GM18909 (cell line): ENCODE results near the gene PRELID2.
"Not testable (repeated sequence)": the region's sequence is repeated elsewhere in the genome, so short reads cannot be mapped to it uniquely, and the experiment has no call there.

Experiments
- ATAC-seq: cut with Tn5 transposase; IDR thresholded peaks from one replicate; pipeline ENCODE4 v1.9.1; 2021; ENCODE audit warnings: mild to moderate bottlenecking; ENCODE audit not compliant: unreplicated experiment, poor library complexity

The PRELID2 gene

DNA sequence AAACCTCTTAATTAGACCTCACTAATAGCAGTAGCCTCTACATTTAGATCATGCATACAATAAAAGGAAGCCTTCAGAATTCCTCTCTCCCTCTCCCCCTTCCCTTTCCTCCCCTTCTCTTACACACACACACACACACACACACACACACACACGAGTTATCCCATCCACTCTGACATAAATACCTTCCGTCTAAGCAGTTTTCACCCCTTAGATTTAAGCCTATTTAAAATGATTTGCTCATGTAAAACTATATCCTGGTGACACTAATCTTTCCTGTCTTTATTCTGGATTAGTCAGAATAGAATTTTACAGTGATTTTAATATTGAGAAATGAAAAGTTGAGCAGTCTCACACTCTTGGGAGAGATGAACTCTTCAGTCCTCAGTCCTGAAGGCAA, 35.0 kb downstream of the PRELID2 start:
- no peak for ATAC-seq

- ATAC-seq: not testable (repeated sequence)
Measured at GRCh38 chr5:145798503-145798902, 36.6 kb downstream of the PRELID2 start.

GRCh38 chr5:145797336-145797735, 37.8 kb downstream of the PRELID2 start:
- no peak for ATAC-seq

- no peak for ATAC-seq
Measured at GRCh38 chr5:145796318-145796717, 38.8 kb downstream of the PRELID2 start.

DNA sequence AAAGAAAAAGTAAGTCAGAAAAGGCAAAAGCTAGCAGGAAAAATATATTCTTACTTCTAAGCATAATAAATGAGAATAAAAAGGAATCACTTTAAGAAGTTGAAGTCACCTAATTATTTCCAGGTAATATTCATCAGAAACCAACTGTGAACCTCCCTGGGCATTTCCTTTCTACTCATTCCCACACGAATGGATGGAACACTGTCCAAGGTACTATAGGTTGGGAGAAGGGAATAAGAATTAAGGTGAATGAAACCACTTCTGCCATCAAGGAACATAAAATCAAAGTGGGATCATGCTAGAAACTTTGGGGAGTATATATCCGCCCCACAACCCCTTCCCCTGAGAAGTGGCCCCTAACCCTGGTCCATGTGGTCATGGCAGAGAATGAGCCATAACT, 41.6 kb downstream of the PRELID2 start:
- ATAC-seq: no peak

DNA sequence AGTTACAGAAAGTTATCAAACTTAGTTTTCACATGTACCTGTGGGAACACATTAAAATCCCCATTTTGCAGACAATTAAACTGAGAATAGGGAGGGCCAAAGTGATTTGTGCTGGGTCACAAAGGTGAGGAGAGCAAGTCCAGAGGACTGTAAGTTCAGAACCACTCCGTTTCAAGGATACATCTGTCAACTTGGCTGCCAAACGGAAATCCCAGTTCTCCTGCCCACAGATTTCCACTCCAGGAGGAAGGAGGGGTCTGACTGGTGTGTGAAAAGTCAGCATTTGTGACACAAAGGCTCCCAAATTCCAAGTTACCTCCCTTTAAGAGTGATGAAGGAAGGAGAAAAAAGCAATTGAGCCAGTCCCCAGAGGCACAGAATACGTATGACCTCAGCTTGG, 42.3 kb downstream of the PRELID2 start:
- no peak for ATAC-seq

DNA sequence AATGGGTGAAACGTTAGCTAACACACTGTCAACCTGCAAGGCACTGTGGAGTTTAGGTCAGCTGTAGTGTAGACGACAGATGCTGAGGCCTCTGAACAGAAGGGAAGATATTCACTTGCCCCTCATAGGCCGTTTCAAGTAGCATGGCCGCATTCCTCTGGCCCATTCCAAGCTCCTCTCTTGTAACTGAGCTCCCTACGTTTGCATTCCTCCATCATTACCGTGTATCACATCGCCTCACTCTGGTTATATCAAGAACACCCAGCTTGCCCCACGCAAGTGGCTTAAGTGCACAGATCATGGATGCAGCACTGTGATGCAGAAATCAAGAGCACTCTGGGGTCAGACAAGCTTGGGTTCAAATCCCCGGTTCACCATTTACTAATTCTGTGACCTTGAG, 43.3 kb downstream of the PRELID2 start:
- no peak for ATAC-seq

GRCh38 chr5:145787996-145788395, 47.1 kb downstream of the PRELID2 start:
- no peak for ATAC-seq

DNA sequence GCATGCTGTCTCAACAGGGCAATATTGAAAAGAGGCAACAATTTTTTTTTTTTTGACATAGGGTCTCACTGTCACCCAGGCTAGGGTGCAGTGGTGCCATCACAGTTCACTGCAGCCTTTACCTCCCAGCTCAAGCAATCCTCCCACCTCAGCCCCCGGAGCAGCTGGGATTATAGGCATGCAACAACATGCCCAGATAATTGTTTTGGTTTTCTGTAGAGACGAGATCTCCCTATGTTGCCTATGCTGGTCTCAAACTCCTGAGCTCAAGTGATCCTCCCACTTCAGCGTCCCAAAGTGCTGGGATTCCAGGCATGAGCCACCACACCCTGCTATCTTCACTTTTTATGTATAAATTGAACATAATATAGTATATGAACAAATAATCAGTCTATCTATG, 47.6 kb downstream of the PRELID2 start:
- ATAC-seq: no peak

GRCh38 chr5:145787001-145787400, 48.1 kb downstream of the PRELID2 start:
- no peak for ATAC-seq

DNA sequence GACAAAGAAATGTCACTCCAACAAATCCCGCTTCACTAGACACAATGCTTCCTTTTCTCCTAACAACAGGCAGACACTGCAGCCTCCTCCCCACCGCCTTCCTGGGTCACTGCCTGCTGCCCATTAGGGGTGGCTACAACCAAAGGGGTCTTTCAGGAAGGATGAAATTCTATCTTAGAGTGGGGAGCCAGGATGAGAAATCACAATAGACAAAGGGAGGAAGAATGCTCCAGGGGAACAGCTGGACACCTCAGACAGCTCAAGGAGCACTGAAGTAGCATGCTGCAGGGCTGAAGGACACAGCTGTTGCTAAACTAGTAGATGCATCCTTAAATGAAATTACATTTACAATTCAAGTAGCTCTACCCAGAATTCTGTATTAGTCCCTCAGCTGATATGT, 54.2 kb downstream of the PRELID2 start:
- ATAC-seq: no peak

DNA sequence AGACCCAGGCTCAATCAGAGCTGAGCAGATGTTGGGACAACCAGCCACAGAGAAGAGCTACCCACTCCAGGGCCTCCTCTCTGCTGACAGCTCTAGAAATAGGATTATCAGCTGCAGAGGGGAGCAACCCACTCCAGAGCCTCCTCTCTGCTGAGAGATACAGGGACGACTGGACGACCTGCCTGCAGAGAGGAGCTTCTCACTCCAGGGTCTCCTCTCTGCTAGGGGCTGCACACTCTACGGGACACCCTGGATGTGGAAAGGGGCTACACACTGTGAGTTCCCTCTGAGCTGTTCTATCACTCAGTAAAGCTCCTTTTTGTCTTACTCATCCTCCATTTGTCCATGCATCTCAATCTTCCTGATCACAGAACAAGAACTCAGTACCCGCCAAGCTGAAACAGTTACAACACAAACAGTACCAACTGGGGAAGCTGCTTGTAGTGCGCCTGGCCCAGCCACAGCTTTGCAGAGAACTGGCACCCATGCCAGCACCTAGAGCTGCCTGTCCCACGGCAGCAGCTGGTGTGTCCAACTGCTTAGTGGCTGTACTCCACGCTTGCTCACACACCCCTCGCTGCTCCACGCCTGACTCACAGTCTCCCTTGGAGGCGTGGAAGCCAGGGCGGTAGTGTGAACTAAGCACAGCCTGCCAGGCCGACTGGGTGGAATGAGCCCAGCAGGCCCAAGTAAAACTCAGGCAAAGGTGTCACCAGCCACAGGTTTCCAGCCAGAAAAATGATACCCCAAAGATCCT, 56.8 kb downstream of the PRELID2 start:
- ATAC-seq: no peak

DNA sequence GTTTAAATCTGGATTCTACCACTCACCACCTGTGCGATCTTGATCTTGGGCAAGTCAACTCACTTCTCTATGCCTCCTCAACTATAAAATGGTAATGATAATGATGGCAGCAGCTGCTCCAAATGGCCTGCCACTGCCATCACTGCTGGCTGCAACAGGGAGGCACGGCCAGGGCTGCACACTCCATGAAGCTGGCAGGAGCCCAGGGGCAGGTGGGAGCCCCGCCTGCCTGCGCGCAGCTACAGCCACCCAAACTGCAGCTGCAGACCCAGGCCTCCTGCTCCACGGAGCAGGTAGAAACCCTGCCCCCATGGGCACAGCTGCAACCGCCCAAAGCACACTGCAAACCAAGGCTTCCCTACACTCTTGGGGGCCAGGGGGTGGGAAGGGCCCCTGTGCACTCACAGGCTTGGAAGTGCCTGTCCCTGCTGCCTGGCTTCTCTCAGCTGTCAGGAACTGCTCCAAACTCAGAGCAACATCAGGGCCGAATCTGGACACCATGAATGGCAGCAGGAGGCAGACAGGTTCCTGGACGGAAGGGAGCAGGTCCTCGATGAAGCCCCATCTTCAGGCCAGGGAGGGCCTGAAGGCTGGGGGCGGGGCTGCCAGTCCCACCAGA, 57.6 kb downstream of the PRELID2 start:
- no peak for ATAC-seq

- ATAC-seq: no peak
Measured at GRCh38 chr5:145776886-145777285, 58.3 kb downstream of the PRELID2 start.

DNA sequence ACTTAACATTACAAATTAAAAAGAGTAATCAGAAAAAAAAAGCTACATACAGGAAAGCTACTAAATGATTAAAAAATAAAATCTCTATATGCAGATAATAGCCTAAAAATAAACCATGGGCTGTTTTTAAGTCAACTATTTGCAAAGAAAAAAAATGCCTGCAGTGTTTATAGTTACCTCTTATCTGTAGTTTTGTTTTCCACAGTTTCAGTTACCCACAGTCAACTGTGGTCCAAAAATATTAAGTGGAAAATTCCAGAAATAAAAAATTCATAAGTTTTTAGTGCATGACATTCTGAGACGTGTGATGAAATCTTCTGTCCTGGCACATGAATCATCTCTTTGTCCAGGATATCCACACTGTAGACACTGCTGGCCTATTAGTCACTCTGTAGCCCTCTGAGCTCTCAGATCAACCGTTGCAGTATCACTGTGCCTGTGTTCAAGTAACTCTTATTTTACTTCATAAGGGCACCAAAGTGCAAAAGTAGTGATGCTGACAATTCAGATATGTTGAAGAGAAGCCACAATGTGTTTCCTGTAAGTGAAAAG, 59.2 kb downstream of the PRELID2 start:
- no peak for ATAC-seq

- ATAC-seq: no peak
Measured at GRCh38 chr5:145775411-145775810, 59.7 kb downstream of the PRELID2 start.

GRCh38 chr5:145774442-145774841, 60.7 kb downstream of the PRELID2 start:
- no peak for ATAC-seq

- no peak for ATAC-seq
Measured at GRCh38 chr5:145772466-145772865, 62.7 kb downstream of the PRELID2 start.

DNA sequence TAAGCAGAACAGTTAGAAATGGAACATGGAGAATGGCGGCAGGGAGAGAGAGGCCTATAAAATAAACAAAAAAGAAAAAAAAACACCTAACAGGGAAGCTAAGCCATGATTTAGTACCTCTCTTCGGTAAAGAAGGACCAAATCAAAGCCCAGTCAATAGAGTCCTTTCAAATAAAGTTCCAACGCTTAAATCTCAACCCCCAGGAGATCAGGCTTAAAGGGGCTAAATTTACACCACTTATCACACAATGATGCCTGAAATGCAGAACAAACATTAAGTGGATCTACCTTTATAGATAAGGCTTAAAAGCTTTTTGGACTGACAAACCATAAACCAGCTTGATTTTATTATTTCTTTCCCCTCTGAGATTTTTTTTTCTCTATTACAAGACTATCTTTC, 66.3 kb downstream of the PRELID2 start:
- ATAC-seq: no peak

- no peak for ATAC-seq
Measured at GRCh38 chr5:145764325-145764724, 70.8 kb downstream of the PRELID2 start.

GRCh38 chr5:145762833-145763232, 72.3 kb downstream of the PRELID2 start:
- ATAC-seq: no peak

DNA sequence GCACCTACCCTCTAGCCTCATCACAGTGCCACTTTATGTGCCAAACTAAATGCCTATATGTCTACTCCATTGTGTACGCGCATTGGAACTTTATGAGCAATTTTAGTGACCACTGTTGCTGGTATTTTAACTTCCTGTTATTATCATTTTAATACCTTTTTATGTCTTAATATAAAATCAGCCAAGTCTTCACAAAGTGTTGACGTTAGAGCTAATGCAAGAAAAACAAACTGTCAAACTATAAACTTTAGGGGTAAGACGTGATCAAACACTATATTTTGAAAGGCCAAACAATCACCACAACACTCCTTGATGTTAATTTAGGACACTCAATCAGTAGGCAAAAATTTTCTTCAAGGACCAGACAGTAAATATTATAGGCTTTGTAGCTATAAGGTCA, 73.9 kb downstream of the PRELID2 start:
- ATAC-seq: no peak
